Tibial nerve (tissue), 4 donors: Measurements from ENCODE around the gene TGOLN2. TPM values are rescaled to one million over a fixed set of nuclear protein-coding genes. Genes with fewer than 3 reads are reported as not detected.

Experiments used
- DNase-seq, 2 donors: peaks; one replicate each; pipeline ENCODE4 v3.0.0-alpha.2; 2019; ENCODE audit warnings: low spot score in 2 of 2
- H3K27ac ChIP-seq, 4 donors: fragments of 200-600 bp; sonication (generic) in 3 of 4; one replicate each; pipeline ENCODE4 v1.5.1; 2017 to 2019; ENCODE audit warnings: mild to moderate bottlenecking in 1 of 4
- H3K27me3 ChIP-seq, 2 donors: fragments of 200-600 bp; sonication (generic) in 1 of 2; one replicate each; pipeline versions ENCODE4 v1.5.1 to v1.6.0; 2017 to 2019
- H3K36me3 ChIP-seq, 3 donors: fragments of 200-600 bp; sonication (generic); one replicate each; pipeline ENCODE4 v1.5.1; 2018 to 2019
- H3K4me1 ChIP-seq, 4 donors: fragments of 200-600 bp; sonication (generic) in 3 of 4; one replicate each; pipeline ENCODE4 v1.5.1; 2017 to 2019
- H3K4me3 ChIP-seq, 4 donors: fragments of 200-600 bp; sonication (generic) in 3 of 4; one replicate each; pipeline ENCODE4 v1.5.1; 2017 to 2019; ENCODE audit warnings: mild to moderate bottlenecking in 1 of 4, moderate library complexity in 1 of 4
- H3K9me3 ChIP-seq, 4 donors: fragments of 200-600 bp; sonication (generic) in 3 of 4; one replicate each; pipeline ENCODE4 v1.5.1; 2017 to 2019
- CTCF ChIP-seq, 5 experiments: fragments of 200-600 bp in 3 of 5; fragments of 450-650 bp in 2 of 5; sonication (generic) in 3 of 5; IDR thresholded peaks; one replicate each; pipeline ENCODE4 v1.5.1; 2016 to 2019; ENCODE audit warnings: antibody characterized with exemption in 5 of 5, mild to moderate bottlenecking in 3 of 5, moderate library complexity in 2 of 5
- EP300 ChIP-seq, 2 donors: sonication (generic); formaldehyde crosslinking; IDR thresholded peaks; one replicate each; pipeline ENCODE4 v1.6.1; 2017; ENCODE audit warnings: antibody characterized with exemption in 2 of 2, mild to moderate bottlenecking in 1 of 2
- POLR2A ChIP-seq, 2 donors: fragments of 450-650 bp; IDR thresholded peaks; one replicate each; pipeline ENCODE4 v1.6.1; 2017; ENCODE audit warnings: antibody characterized with exemption in 2 of 2, mild to moderate bottlenecking in 2 of 2, moderate library complexity in 2 of 2
- WGBS, 2 donors: methylation state at CpG; one replicate each; pipeline ENCODE4 v1.1.5; 2018; 5-methylcytosine and 5-hydroxymethylcytosine counted together
- total RNA-seq, 4 donors: library from RNA; depleted of rRNA; stranded (reverse); fragments of >200 nt; gene quantifications; one replicate each; pipeline ENCODE4 v1.1.0, GENCODE V29; 2016

Gene TGOLN2
- total RNA-seq, 4 donors from 2014 or later, result 96.9 to 128 (median 109) TPM

DNA sequence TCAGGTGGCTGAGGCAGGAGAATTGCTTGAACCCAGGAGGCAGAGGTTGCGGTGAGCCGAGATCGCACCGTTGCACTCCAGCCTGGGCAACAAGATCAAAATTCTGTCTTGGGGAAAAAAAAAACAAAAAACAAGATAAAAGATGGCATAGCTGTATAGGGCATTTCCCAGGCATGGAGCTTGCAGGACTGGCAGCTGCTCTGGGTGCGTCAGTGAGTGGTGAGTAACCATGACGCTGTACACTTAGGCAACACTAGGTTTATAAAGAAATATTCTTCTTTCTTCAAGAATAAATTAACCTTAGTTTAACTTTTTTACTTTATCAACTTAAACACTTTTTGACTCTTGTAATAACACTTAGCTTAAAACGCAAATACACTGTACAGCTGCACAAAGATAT is 15.4 kb downstream of the TGOLN2 start:
- DNase-seq, result no peak
- no peaks in the 10 kb centered on the region for H3K9me3 ChIP-seq
- TF ChIP-seq POLR2A (IDR thresholded peaks at IDR 0.05), result no peak
- WGBS, 2 donors, result 81 to 90% methylated on average over 7 of the region's 7 CpGs
- H3K4me3 ChIP-seq, result no peak overlapping the region
- no peaks in the 10 kb centered on the region for H3K27me3 ChIP-seq
- no peak overlapping the region for H3K27ac ChIP-seq
- H3K36me3 ChIP-seq, result peaks cover 0 to 36% (median 0%) of the 10 kb centered on the region in 3 donors
- H3K4me1 ChIP-seq, result peaks cover 0 to 29% (median 10%) of the 10 kb centered on the region in 4 donors

- H3K27ac ChIP-seq, result peak overlapping the region in 1 of 4 donors; percentile 46
- 72 to 80% methylated on average over 3 of the region's 3 CpGs for WGBS, 2 donors
- H3K4me1 ChIP-seq, result peaks cover 0 to 29% (median 11%) of the 10 kb centered on the region in 4 donors
- H3K36me3 ChIP-seq, result peaks cover 0 to 36% (median 0%) of the 10 kb centered on the region in 3 donors
- TF ChIP-seq POLR2A (IDR thresholded peaks at IDR 0.05), result no peak
- TF ChIP-seq CTCF (IDR thresholded peaks at IDR 0.05), result no peak
- TF ChIP-seq EP300 (IDR thresholded peaks at IDR 0.05), result no peak
- H3K4me3 ChIP-seq, result no peak overlapping the region
- no peaks in the 10 kb centered on the region for H3K9me3 ChIP-seq
- DNase-seq, result no peak
- H3K27me3 ChIP-seq, result no peaks in the 10 kb centered on the region
Measured at GRCh38 chr2:85310330-85310729, 17.5 kb downstream of the TGOLN2 start.

GRCh38 chr2:85309699-85310321 is 18.0 kb downstream of the TGOLN2 start:
- Histone ChIP-seq H3K4me3 (no peak overlapping the region), H3K27ac (peak overlapping the region in 2 of 4 donors; percentile 35 to 46), H3K9me3 (no peaks in the 10 kb centered on the region), H3K36me3 (peaks cover 0 to 36% (median 0%) of the 10 kb centered on the region in 3 donors), H3K27me3 (no peaks in the 10 kb centered on the region), H3K4me1 (peaks cover 0 to 29% (median 11%) of the 10 kb centered on the region in 4 donors)
- no peak for DNase-seq
- WGBS, 2 donors, result 67% methylated on average over 19 of the region's 19 CpGs
- TF ChIP-seq EP300 (IDR thresholded peaks at IDR 0.05), result no peak
- no peak for TF ChIP-seq CTCF (IDR thresholded peaks at IDR 0.05)
- no peak for TF ChIP-seq POLR2A (IDR thresholded peaks at IDR 0.05)

GRCh38 chr2:85308896-85309555 is 18.8 kb downstream of the TGOLN2 start:
- H3K9me3 ChIP-seq, result no peaks in the 10 kb centered on the region
- DNase-seq, result no peak
- H3K27me3 ChIP-seq, result no peaks in the 10 kb centered on the region
- 27 to 36% methylated on average over 15 of the region's 15 CpGs for WGBS, 2 donors
- TF ChIP-seq EP300 (IDR thresholded peaks at IDR 0.05) (no peak), CTCF (IDR thresholded peaks at IDR 0.05) (no peak), POLR2A (IDR thresholded peaks at IDR 0.05) (no peak)
- H3K4me1 ChIP-seq, result peaks cover 0 to 29% (median 11%) of the 10 kb centered on the region in 4 donors
- no peak overlapping the region for H3K4me3 ChIP-seq
- peak overlapping the region in 3 of 4 donors; percentile 14 to 63 (median 35) for H3K27ac ChIP-seq
- H3K36me3 ChIP-seq, result peaks cover 0 to 34% (median 0%) of the 10 kb centered on the region in 3 donors

DNA sequence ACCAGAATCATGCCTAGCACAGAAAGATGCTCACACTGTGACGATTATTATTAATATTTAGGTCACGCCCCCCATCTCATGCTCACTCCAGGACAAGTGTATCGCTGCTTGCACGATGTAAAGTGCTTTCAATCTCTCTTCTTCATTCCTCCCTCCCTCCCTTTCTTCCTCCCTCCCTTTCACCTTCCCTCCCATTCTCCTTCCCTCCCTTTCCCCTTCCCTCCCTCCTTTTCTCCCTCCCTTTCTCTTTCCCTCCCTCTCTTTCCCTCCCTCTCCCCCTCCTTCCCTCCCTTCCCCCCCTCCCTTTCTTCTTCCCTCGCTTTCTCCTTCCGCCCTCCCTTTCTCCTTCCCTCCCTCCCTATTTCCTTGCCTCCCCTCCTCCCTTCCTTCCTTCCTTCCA is 19.6 kb downstream of the TGOLN2 start:
- peaks cover 0 to 29% (median 11%) of the 10 kb centered on the region in 4 donors for H3K4me1 ChIP-seq
- WGBS, 2 donors, result 81 to 82% methylated on average over 5 to 6 of the region's 6 CpGs
- TF ChIP-seq EP300 (IDR thresholded peaks at IDR 0.05) (no peak), CTCF (IDR thresholded peaks at IDR 0.05) (no peak), POLR2A (IDR thresholded peaks at IDR 0.05) (no peak)
- no peaks in the 10 kb centered on the region for H3K27me3 ChIP-seq
- H3K9me3 ChIP-seq, result no peaks in the 10 kb centered on the region
- H3K27ac ChIP-seq, result peak overlapping the region in 3 of 4 donors; percentile 14 to 63 (median 35)
- H3K36me3 ChIP-seq, result peaks cover 0 to 41% (median 0%) of the 10 kb centered on the region in 3 donors
- H3K4me3 ChIP-seq, result no peak overlapping the region
- DNase-seq, result no peak
